GM18526 (cell line): ENCODE measurements around the gene TPRX2.

Source experiments
- POLR2A ChIP-seq: IDR thresholded peaks from 3 replicates; pipeline ENCODE4 v1.6.1; 2011; ENCODE audit not compliant: insufficient read length; ENCODE audit errors: extremely low read depth

Gene TPRX2

GRCh38 chr19:47896773-47897172 lies 37.7 kb downstream of the TPRX2 start:
- TF ChIP-seq POLR2A = no peak

GRCh38 chr19:47897861-47898260 lies 38.8 kb downstream of the TPRX2 start:
- TF ChIP-seq POLR2A = no peak

GRCh38 chr19:47899335-47899734 lies 40.3 kb downstream of the TPRX2 start:
- TF ChIP-seq POLR2A = no peak

- no peak for TF ChIP-seq POLR2A
Observed at GRCh38 chr19:47901370-47901769, 42.3 kb downstream of the TPRX2 start.
